Panc1 (cell line): Measurements from ENCODE around the gene FGGY. TPM values are rescaled to one million over a fixed set of nuclear protein-coding genes. Genes with fewer than 3 reads are reported as not detected.

ENCODE experiments used
- ATAC-seq: fragments of 200-7000 bp; cut with Tn5 transposase; 2 replicates; pipeline ENCODE4 v1.9.1; 2020; ENCODE audit warnings: mild to moderate bottlenecking, moderate library complexity
- BruUV-seq: library from RNA; stranded (reverse); fragments of 400-500 nt; replicated peaks from 2 replicates; lab custom pipeline; 2021; lab: Mats Ljungman, UMichigan
- CTCF ChIA-PET: fragments of 300-600 bp; sonication (Branson Sonifier 250); formaldehyde crosslinking; loops from one replicate; lab custom pipeline; 2022; ENCODE audit warnings: antibody characterized with exemption; lab: Charles Lee
- POLR2A ChIA-PET: fragments of 300-600 bp; sonication (Branson Sonifier 250); formaldehyde crosslinking; loops from one replicate; lab custom pipeline; 2022; ENCODE audit warnings: antibody characterized with exemption; lab: Charles Lee
- DNase-seq: peaks from one replicate; pipeline ENCODE4 v3.0.0-alpha.2; 2010; ENCODE audit warnings: low read depth, low spot score
- H3K27ac ChIP-seq: 2 replicates; pipeline ENCODE4 v1.5.1; 2011; ENCODE audit warnings: mild to moderate bottlenecking, low read length, inconsistent platforms
- H3K27me3 ChIP-seq: fragments of 200-500 bp; sonication (Bioruptor generic); 2 replicates; pipeline ENCODE4 v1.6.0; 2014; ENCODE audit warnings: low read length, inconsistent platforms; ENCODE audit not compliant: control insufficient read depth, insufficient read depth
- H3K36me3 ChIP-seq: fragments of 200-500 bp; sonication (Bioruptor generic); 2 replicates; pipeline ENCODE4 v1.5.1; 2014; ENCODE audit warnings: inconsistent platforms, mild to moderate bottlenecking, low read length, moderate library complexity; ENCODE audit not compliant: control insufficient read depth, insufficient read depth
- H3K4me1 ChIP-seq: 2 replicates; pipeline ENCODE4 v1.5.1; 2011; ENCODE audit warnings: inconsistent platforms, mild to moderate bottlenecking, low read length, moderate library complexity; ENCODE audit not compliant: control insufficient read depth, insufficient read depth
- H3K4me3 ChIP-seq, 2 experiments: 2 replicates each; pipeline ENCODE4 v1.5.1; 2011 to 2012; ENCODE audit warnings: low read depth in 2 of 2, low read length in 2 of 2, mild to moderate bottlenecking in 2 of 2, inconsistent platforms in 1 of 2, moderate library complexity in 1 of 2
- H3K9me3 ChIP-seq: fragments of 200-500 bp; sonication (Bioruptor generic); 2 replicates; pipeline ENCODE4 v1.5.1; 2014; ENCODE audit warnings: low read depth, mild to moderate bottlenecking, inconsistent platforms, low read length, moderate library complexity; ENCODE audit not compliant: control insufficient read depth, insufficient read depth
- POLR2AphosphoS5 ChIP-seq: IDR thresholded peaks from 2 replicates; pipeline ENCODE4 v1.6.1; 2012; ENCODE audit warnings: mild to moderate bottlenecking, low read depth, low read length, moderate library complexity
- SIN3A ChIP-seq: IDR thresholded peaks from 2 replicates; pipeline ENCODE4 v1.6.1; 2012; ENCODE audit warnings: low read depth, mild to moderate bottlenecking, low read length, moderate library complexity, borderline replicate concordance; ENCODE audit not compliant: insufficient read depth
- TCF7L2 ChIP-seq: IDR thresholded peaks from 2 replicates; pipeline ENCODE4 v1.6.1; 2011; ENCODE audit warnings: mild to moderate bottlenecking, low read depth, low read length, inconsistent platforms
- in situ Hi-C: cut with HindIII; loops from 2 replicates; pipeline ENCODE4 v1.10.0; 2016; ENCODE audit warnings: low sequenced_read_pairs, low pct_unique_long_range_greater_than_20kb
- intact Hi-C: fragments of 100-400 bp; cut with micrococcal nuclease; formaldehyde crosslinking; loops from one replicate; pipeline ENCODE4 v1.10.0; 2022; ENCODE audit not compliant: unreplicated experiment
- total RNA-seq: library from RNA; stranded (reverse); gene quantifications from one replicate; pipeline ENCODE4 v1.2.1, GENCODE V29; 2021; ENCODE audit not compliant: unreplicated experiment
- TF ChIP-seq, protein P1 (sequence below): fragments of 450-650 bp; IDR thresholded peaks from 2 replicates; pipeline ENCODE4 v1.5.1; 2017; ENCODE audit warnings: mild to moderate bottlenecking
- TF ChIP-seq, protein P2 (sequence below), 2 experiments: IDR thresholded peaks; 2 replicates each; pipeline ENCODE4 v1.6.1; 2011 to 2012; ENCODE audit warnings: low read depth in 2 of 2, control low read depth in 1 of 2, low read length in 1 of 2, mild to moderate bottlenecking in 1 of 2, moderate library complexity in 1 of 2; ENCODE audit not compliant: insufficient read depth in 1 of 2

Gene FGGY
- total RNA-seq, 1 experiment from 2014 or later = 15.5 TPM

DNA sequence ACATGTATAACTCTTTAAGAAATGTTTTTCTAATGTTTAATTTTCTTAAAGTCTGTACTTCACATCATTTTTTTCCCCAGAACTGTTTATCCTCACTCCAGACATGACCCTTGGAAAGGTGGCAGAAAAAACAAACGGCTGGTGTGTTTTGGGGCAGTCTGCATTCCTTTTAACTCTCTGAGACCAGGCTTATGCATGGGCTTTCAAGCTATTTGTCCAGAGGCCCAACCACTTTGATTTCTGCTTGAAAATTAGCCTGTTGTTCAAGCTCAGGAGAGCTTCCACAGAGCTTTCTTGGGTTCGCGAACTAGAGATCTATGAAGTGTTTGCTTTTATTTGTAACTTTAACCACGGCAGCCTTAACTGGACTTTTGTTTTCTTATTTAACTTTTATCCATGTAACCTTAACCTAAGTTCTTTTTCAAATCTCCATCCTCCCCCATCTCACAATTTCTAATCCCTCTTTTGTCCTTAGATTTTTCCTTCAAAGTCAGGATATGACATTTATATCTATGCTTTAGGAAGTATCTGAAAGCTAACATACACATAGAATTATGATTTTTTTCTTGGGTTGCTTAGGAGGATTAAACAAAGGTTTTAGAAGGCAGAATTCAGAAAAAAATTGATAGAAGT lies 111.8 kb downstream of the FGGY start:
- TF ChIP-seq SIN3A = no peak
- TF ChIP-seq TCF7L2 = no peak
- TF ChIP-seq POLR2AphosphoS5 = no peak
- TF ChIP-seq, protein P1, sequence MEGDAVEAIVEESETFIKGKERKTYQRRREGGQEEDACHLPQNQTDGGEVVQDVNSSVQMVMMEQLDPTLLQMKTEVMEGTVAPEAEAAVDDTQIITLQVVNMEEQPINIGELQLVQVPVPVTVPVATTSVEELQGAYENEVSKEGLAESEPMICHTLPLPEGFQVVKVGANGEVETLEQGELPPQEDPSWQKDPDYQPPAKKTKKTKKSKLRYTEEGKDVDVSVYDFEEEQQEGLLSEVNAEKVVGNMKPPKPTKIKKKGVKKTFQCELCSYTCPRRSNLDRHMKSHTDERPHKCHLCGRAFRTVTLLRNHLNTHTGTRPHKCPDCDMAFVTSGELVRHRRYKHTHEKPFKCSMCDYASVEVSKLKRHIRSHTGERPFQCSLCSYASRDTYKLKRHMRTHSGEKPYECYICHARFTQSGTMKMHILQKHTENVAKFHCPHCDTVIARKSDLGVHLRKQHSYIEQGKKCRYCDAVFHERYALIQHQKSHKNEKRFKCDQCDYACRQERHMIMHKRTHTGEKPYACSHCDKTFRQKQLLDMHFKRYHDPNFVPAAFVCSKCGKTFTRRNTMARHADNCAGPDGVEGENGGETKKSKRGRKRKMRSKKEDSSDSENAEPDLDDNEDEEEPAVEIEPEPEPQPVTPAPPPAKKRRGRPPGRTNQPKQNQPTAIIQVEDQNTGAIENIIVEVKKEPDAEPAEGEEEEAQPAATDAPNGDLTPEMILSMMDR = no peak
- TF ChIP-seq, protein P2, sequence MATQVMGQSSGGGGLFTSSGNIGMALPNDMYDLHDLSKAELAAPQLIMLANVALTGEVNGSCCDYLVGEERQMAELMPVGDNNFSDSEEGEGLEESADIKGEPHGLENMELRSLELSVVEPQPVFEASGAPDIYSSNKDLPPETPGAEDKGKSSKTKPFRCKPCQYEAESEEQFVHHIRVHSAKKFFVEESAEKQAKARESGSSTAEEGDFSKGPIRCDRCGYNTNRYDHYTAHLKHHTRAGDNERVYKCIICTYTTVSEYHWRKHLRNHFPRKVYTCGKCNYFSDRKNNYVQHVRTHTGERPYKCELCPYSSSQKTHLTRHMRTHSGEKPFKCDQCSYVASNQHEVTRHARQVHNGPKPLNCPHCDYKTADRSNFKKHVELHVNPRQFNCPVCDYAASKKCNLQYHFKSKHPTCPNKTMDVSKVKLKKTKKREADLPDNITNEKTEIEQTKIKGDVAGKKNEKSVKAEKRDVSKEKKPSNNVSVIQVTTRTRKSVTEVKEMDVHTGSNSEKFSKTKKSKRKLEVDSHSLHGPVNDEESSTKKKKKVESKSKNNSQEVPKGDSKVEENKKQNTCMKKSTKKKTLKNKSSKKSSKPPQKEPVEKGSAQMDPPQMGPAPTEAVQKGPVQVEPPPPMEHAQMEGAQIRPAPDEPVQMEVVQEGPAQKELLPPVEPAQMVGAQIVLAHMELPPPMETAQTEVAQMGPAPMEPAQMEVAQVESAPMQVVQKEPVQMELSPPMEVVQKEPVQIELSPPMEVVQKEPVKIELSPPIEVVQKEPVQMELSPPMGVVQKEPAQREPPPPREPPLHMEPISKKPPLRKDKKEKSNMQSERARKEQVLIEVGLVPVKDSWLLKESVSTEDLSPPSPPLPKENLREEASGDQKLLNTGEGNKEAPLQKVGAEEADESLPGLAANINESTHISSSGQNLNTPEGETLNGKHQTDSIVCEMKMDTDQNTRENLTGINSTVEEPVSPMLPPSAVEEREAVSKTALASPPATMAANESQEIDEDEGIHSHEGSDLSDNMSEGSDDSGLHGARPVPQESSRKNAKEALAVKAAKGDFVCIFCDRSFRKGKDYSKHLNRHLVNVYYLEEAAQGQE (IDR thresholded peaks at IDR 0.05; ENCODE audit: insufficient read depth in 1 of 2, low read depth in 2 of 2, low read length in 1 of 2) = no peak
- in situ Hi-C loops = no loop called here
- intact Hi-C loops = no loop called here
- Histone ChIP-seq H3K4me3 (no peak overlapping the region), H3K9me3 (no peaks in the 10 kb centered on the region), H3K4me1 (no peaks in the 10 kb centered on the region), H3K27me3 (no peaks in the 10 kb centered on the region), H3K27ac (no peak overlapping the region), H3K36me3 (no peaks in the 10 kb centered on the region)
- no TSS peak for BruUV-seq
- ChIA-PET POLR2A (no interaction called here), CTCF (no interaction called here)
- DNase-seq (no peak), ATAC-seq (no peak)

DNA sequence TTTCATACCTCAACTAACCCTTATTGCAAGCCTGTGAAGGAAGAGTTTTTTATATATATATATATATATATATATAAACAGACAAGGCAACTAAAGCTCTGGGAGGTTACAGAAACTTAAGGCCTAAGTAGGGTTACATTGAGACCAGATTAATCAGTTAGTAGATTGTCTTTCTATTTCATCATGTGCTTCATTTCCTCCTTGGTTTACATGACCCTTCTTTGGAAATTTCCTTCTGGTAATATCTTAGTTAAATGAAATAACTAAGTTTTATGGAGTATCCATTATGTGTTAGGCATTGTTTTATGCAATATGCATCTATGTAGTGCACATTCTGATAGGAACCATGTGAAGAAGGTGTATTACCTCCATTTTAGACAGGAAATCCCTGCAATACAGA lies 112.7 kb downstream of the FGGY start:
- in situ Hi-C loops (no loop called here), intact Hi-C loops (no loop called here)
- no peak overlapping the region for H3K27ac ChIP-seq
- POLR2A ChIA-PET = no interaction called here
- ATAC-seq (no peak), DNase-seq (no peak)
- H3K9me3 ChIP-seq = no peaks in the 10 kb centered on the region
- H3K4me3 ChIP-seq = no peak overlapping the region
- TF ChIP-seq SIN3A (no peak), POLR2AphosphoS5 (no peak), TCF7L2 (no peak)
- TF ChIP-seq, protein P1 = no peak
- TF ChIP-seq, protein P2 (IDR thresholded peaks at IDR 0.05; ENCODE audit: insufficient read depth in 1 of 2, low read depth in 2 of 2, low read length in 1 of 2) = no peak
- no TSS peak for BruUV-seq
- CTCF ChIA-PET = no interaction called here
- H3K27me3 ChIP-seq = no peaks in the 10 kb centered on the region
- H3K4me1 ChIP-seq = no peaks in the 10 kb centered on the region
- no peaks in the 10 kb centered on the region for H3K36me3 ChIP-seq
